Gastroesophageal sphincter (tissue), 3 donors: ENCODE results near the gene C6orf62.

Experiments used
- POLR2A ChIP-seq, 2 donors: fragments of 450-650 bp; IDR thresholded peaks; one replicate each; pipeline ENCODE4 v1.6.1; 2017; ENCODE audit warnings: antibody characterized with exemption in 2 of 2, mild to moderate bottlenecking in 2 of 2, moderate library complexity in 1 of 2
- POLR2AphosphoS5 ChIP-seq: sonication (generic); formaldehyde crosslinking; IDR thresholded peaks from one replicate; pipeline ENCODE4 v1.6.1; 2017; ENCODE audit warnings: antibody characterized with exemption
- TF ChIP-seq, protein P1 (sequence below), 4 experiments: fragments of 200-600 bp in 2 of 4; fragments of 450-650 bp in 2 of 4; sonication (generic) in 1 of 4; IDR thresholded peaks; one replicate each; pipeline ENCODE4 v1.5.1; 2017 to 2019; ENCODE audit warnings: antibody characterized with exemption in 4 of 4, mild to moderate bottlenecking in 2 of 4, moderate library complexity in 2 of 4

DNA sequence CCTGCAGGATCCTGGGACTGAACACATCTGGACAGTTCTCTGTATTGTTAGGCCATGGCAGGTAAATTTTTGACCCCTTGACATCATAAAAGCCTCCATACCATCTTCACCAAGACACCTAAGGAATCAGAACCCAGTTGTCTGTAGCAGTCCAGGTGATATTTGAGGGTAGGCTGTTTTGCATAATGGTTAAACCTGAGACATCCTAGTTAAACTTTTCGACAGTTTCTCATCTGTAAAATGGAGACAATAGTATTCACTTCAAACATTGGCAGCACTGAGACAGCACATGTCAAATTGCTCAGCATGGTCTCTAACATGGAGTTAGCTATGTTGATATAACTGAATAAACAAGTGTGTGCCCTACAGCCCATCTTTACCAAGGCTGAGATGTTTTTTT, 24.8 kb downstream of the C6orf62 start:
- TF ChIP-seq POLR2A (IDR thresholded peaks at IDR 0.05) (no peak), POLR2AphosphoS5 (no peak)
- TF ChIP-seq, protein P1, sequence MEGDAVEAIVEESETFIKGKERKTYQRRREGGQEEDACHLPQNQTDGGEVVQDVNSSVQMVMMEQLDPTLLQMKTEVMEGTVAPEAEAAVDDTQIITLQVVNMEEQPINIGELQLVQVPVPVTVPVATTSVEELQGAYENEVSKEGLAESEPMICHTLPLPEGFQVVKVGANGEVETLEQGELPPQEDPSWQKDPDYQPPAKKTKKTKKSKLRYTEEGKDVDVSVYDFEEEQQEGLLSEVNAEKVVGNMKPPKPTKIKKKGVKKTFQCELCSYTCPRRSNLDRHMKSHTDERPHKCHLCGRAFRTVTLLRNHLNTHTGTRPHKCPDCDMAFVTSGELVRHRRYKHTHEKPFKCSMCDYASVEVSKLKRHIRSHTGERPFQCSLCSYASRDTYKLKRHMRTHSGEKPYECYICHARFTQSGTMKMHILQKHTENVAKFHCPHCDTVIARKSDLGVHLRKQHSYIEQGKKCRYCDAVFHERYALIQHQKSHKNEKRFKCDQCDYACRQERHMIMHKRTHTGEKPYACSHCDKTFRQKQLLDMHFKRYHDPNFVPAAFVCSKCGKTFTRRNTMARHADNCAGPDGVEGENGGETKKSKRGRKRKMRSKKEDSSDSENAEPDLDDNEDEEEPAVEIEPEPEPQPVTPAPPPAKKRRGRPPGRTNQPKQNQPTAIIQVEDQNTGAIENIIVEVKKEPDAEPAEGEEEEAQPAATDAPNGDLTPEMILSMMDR (IDR thresholded peaks at IDR 0.05): no peak
